Adrenal gland (tissue), 12 donors: Measurements from ENCODE around the gene PTCH1. TPM values are rescaled to one million over a fixed set of nuclear protein-coding genes. Genes with fewer than 3 reads are reported as not detected.

ENCODE experiments used
- DNase-seq, 7 donors: peaks; one replicate each; pipeline ENCODE4 v3.0.0-alpha.2; 2019 to 2020
- H3K27ac ChIP-seq, 5 donors: fragments of 200-600 bp; sonication (generic) in 4 of 5; 1 replicate in 3 of 5; 2 replicates in 2 of 5; pipeline versions ENCODE4 v1.5.1 to v1.8.0; 2016 to 2020; ENCODE audit warnings: mild to moderate bottlenecking in 1 of 5
- H3K27me3 ChIP-seq: fragments of 200-600 bp; 2 replicates; pipeline ENCODE4 v1.8.0; 2021
- H3K36me3 ChIP-seq, 2 donors: fragments of 200-600 bp; replicated peaks in 1 of 2; 1 replicate in 1 of 2; 2 replicates in 1 of 2; pipeline versions ENCODE4 v1.5.1 to v1.8.0; 2018 to 2022
- H3K4me1 ChIP-seq, 2 donors: fragments of 200-600 bp; replicated peaks in 1 of 2; 1 replicate in 1 of 2; 2 replicates in 1 of 2; pipeline versions ENCODE4 v1.5.1 to v1.8.0; 2018 to 2021
- H3K4me3 ChIP-seq, 4 donors: fragments of 200-600 bp; sonication (generic) in 3 of 4; one replicate each; pipeline ENCODE4 v1.5.1; 2016 to 2018
- H3K9me3 ChIP-seq, 3 donors: fragments of 200-600 bp; sonication (generic) in 1 of 3; replicated peaks in 1 of 3; 1 replicate in 2 of 3; 2 replicates in 1 of 3; pipeline versions ENCODE4 v1.5.1 to v1.8.0; 2016 to 2021
- POLR2A ChIP-seq, 2 donors: fragments of 450-650 bp; IDR thresholded peaks; one replicate each; pipeline ENCODE4 v1.6.1; 2017; ENCODE audit warnings: antibody characterized with exemption in 2 of 2, mild to moderate bottlenecking in 2 of 2, moderate library complexity in 1 of 2
- WGBS, 4 donors: extraction: QIAGEN DNeasy Blood & Tissue Kit in 2 of 4; methylation state at CpG; one replicate each; pipeline versions ENCODE4 v1.1.5 to v1.1.7; 2013 to 2017; 5-methylcytosine and 5-hydroxymethylcytosine counted together
- intact Hi-C, 2 donors: fragments of 100-400 bp; cut with DNase I; formaldehyde crosslinking; loops; one replicate each; pipeline versions ENCODE4 v1.14.1 to v1.15.0; 2022 to 2023
- polyA plus RNA-seq, 3 donors: library from polyadenylated mRNA; stranded (reverse); fragments of 200-250 nt in 2 of 3; fragments of 350-450 nt in 1 of 3; fragmentation: Illumina TruSeq in 1 of 3; extraction: RNeasy Lipid Tissue Mini Kit (QIAGEN cat#74804) in 1 of 3; gene quantifications; one replicate each; pipeline ENCODE4 v1.2.3, GENCODE V29; 2013 to 2014
- total RNA-seq, 9 donors: library from RNA; depleted of rRNA in 4 of 9; stranded (reverse); fragments of >200 nt in 4 of 9; fragments of 120-200 nt in 1 of 9; fragmentation: NEBNext Ultra II Directional in 1 of 9; extraction: Animal tissue kit (Norgen Biotek cat#: 25700) in 1 of 9; gene quantifications; one replicate each; pipeline versions ENCODE4 v1.1.0 to v1.2.4, GENCODE V29; 2013 to 2023
- TF ChIP-seq, protein P1 (sequence below), 6 experiments: fragments of 450-650 bp in 4 of 6; fragments of 200-600 bp in 2 of 6; sonication (generic) in 1 of 6; IDR thresholded peaks; 1 replicate in 5 of 6; 2 replicates in 1 of 6; pipeline versions ENCODE4 v1.5.1 to v1.8.0; 2016 to 2021; ENCODE audit warnings: antibody characterized with exemption in 6 of 6, mild to moderate bottlenecking in 2 of 6, moderate library complexity in 1 of 6
- donor health status: healthy with polysubstance abuse.
- donor health status: Bipolar disorder and iron deficiency.
- donor health status: DM: yes; HTN: yes; CAD: no.
- donor health status: DM: no; HTN: no; CAD: no.
- donor health status: DM: no; HTN: no; CAD: no.
- donor health status: DM: yes; HTN: yes; CAD: no.

Gene PTCH1
- total and polyA plus RNA-seq, 12 donors = 2.5 to 29.8 (median 9.7) TPM

DNA sequence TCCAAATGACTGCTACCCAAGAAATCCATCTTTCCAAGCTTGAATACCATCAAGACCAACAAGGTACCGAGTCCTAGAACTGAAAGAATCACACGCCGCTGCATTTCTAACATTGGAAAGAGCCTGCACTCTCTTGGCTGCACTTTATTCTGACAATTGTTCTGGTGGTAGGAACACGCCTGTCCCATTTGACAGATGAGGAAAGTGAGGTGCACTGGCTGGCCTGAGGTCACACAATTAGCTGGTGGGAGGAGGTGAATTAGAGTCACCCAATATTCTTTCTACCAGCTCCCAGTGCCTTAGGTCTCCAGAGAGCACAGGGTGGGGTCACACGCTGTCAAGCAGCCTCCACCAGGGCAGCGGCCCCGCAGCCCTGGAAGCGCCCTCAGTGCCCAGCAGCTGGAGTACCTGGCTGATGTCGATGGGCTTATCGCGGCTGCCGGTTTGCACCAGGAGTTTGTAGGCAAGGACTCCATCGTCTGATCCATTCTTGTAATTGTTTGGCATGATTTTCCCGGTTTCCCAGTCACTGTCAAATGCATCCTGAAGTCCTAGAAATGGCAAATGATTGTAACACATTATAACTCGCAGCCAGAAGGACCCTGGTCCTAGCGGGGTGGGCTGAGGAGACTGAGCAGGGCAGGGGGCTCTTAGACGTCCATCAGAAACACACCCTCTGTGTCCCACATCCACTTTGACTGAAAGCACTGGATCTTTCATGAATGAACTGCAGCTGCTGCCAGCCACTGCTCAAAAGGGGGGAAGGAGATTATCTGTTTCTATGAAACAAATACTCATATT is 55.1 kb downstream of the PTCH1 start:
- DNase-seq = no peak
- no peak for TF ChIP-seq POLR2A (IDR thresholded peaks at IDR 0.05)
- TF ChIP-seq, protein P1, sequence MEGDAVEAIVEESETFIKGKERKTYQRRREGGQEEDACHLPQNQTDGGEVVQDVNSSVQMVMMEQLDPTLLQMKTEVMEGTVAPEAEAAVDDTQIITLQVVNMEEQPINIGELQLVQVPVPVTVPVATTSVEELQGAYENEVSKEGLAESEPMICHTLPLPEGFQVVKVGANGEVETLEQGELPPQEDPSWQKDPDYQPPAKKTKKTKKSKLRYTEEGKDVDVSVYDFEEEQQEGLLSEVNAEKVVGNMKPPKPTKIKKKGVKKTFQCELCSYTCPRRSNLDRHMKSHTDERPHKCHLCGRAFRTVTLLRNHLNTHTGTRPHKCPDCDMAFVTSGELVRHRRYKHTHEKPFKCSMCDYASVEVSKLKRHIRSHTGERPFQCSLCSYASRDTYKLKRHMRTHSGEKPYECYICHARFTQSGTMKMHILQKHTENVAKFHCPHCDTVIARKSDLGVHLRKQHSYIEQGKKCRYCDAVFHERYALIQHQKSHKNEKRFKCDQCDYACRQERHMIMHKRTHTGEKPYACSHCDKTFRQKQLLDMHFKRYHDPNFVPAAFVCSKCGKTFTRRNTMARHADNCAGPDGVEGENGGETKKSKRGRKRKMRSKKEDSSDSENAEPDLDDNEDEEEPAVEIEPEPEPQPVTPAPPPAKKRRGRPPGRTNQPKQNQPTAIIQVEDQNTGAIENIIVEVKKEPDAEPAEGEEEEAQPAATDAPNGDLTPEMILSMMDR (IDR thresholded peaks at IDR 0.05) = no peak
- no peak overlapping the region for H3K4me3 ChIP-seq
- WGBS, 4 donors = 87 to 91% (median 91%) methylated on average over 10 to 17 of the region's 17 CpGs
- intact Hi-C loops = no loop called here
- H3K9me3 ChIP-seq = no peaks in the 10 kb centered on the region
- peaks cover 0 to 8% of the 10 kb centered on the region in 2 donors for H3K36me3 ChIP-seq
- peaks cover 0 to 38% of the 10 kb centered on the region in 2 donors for H3K4me1 ChIP-seq
- no peaks in the 10 kb centered on the region for H3K27me3 ChIP-seq
- peak overlapping the region in 2 of 5 donors; percentile 48 to 68 for H3K27ac ChIP-seq

DNA sequence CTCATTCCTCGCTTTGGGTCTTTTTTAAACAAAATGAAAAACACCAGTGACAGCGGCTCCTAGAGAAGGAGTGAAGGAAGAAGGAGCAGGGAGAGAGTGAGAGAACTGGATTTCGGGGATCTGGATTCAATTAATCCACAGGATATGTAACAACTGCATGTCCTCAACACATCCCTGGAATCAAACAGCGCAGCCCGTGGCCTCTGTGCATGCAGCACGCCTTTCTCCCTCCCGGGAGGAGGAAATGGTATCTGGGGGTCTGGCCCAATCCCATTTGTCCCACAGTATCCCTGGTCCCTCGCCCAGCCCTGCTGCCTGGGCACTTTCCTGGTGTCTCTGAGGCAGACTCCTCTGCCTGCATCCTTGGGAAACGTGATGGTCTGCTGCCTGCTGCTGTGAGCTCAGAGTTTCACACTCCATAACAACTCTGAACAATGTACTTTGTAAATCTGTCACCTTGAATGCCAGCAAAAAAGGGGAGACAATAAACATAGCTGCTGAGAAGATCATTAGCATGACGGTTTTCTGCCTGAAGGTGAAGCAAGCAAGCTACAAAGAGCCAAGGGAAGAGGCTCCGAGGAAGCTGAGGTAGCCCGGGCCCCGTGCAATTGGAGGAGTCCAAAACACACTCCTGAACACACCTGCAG is 56.1 kb downstream of the PTCH1 start:
- DNase-seq = no peak
- Histone ChIP-seq H3K27me3 (no peaks in the 10 kb centered on the region), H3K9me3 (no peaks in the 10 kb centered on the region), H3K36me3 (peaks cover 0 to 12% of the 10 kb centered on the region in 2 donors), H3K4me3 (no peak overlapping the region), H3K27ac (no peak overlapping the region), H3K4me1 (peaks cover 0 to 38% of the 10 kb centered on the region in 2 donors)
- WGBS, 4 donors = 85 to 89% (median 86%) methylated on average over 12 to 13 of the region's 13 CpGs
- intact Hi-C loops = no loop called here
- TF ChIP-seq, protein P1 (IDR thresholded peaks at IDR 0.05) = no peak
- no peak for TF ChIP-seq POLR2A (IDR thresholded peaks at IDR 0.05)

DNA sequence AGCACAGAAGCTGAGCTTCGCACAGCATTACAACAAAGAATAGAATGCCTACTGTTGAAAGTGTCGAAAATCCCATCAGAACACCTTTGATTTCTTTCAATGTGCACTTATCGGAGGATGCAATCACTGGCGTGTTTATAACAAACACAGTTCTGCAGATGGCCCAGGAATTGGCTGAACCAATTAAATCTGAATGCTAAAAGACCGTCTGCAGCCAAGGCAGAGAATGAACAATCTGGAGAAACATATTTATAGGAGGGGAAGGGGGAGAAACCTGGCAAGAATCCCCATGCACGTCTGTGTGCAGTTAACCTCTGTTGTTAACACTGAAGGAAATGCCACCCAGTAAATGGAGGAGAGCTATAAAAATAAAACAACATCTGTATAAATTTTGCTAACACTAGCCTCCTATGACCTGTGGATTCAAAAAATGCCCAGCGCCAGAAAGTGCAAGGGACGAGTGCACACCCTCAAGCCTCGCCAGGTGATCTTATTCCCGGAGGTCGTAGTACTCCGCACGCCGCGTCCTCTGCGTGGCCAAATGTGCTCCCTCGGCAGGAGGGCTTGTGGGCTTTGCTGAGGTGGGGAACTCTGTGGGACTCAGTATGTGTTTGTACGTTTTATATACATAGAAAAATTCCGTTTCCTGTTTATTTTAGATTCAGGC is 56.8 kb downstream of the PTCH1 start:
- TF ChIP-seq, protein P1 (IDR thresholded peaks at IDR 0.05) = no peak
- TF ChIP-seq POLR2A (IDR thresholded peaks at IDR 0.05) = no peak
- intact Hi-C loops = no loop called here
- H3K27ac ChIP-seq = peak overlapping the region in 2 of 5 donors; percentile 24 to 26
- H3K4me3 ChIP-seq = no peak overlapping the region
- H3K9me3 ChIP-seq = no peaks in the 10 kb centered on the region
- no peak for DNase-seq
- H3K4me1 ChIP-seq = peaks cover 0 to 38% of the 10 kb centered on the region in 2 donors
- no peaks in the 10 kb centered on the region for H3K27me3 ChIP-seq
- H3K36me3 ChIP-seq = peaks cover 0 to 15% of the 10 kb centered on the region in 2 donors
- WGBS, 4 donors = 82 to 89% (median 87%) methylated on average over 19 of the region's 19 CpGs

DNA sequence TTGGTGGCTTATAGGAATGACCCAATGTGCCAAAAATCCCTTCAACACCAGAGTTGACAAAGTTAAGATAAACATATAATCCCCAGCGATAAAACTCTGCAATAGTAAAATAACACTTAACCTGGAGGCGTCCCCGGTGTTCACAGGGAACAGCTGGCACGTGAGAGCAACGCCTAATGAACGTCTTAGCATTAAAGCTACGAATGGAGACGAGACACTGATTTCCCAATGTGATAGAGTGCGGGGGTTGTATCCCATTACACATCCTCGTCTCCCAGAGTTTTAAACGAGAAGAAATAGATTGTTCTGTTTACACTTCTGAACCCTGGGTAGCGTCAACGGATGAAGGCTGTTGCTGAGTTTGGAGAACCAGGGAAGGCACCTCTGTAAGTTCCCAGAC is 57.6 kb downstream of the PTCH1 start:
- 74 to 81% (median 79%) methylated on average over 13 of the region's 13 CpGs for WGBS, 4 donors
- Histone ChIP-seq H3K9me3 (no peaks in the 10 kb centered on the region), H3K27ac (peak overlapping the region in 2 of 5 donors; percentile 24 to 26), H3K27me3 (no peaks in the 10 kb centered on the region), H3K36me3 (peaks cover 0 to 15% of the 10 kb centered on the region in 2 donors), H3K4me1 (peaks cover 0 to 38% of the 10 kb centered on the region in 2 donors), H3K4me3 (no peak overlapping the region)
- no peak for DNase-seq
- intact Hi-C loops = no loop called here
- TF ChIP-seq, protein P1 (IDR thresholded peaks at IDR 0.05) = no peak
- TF ChIP-seq POLR2A (IDR thresholded peaks at IDR 0.05) = no peak
